IPS-NIHi11 (cell line): ENCODE data around the gene DOCK1.

Experiments used
- DNase-seq: peaks from one replicate; pipeline ENCODE4 v3.0.0; 2012; ENCODE audit warnings: mixed read lengths, low spot score

Gene DOCK1

DNA sequence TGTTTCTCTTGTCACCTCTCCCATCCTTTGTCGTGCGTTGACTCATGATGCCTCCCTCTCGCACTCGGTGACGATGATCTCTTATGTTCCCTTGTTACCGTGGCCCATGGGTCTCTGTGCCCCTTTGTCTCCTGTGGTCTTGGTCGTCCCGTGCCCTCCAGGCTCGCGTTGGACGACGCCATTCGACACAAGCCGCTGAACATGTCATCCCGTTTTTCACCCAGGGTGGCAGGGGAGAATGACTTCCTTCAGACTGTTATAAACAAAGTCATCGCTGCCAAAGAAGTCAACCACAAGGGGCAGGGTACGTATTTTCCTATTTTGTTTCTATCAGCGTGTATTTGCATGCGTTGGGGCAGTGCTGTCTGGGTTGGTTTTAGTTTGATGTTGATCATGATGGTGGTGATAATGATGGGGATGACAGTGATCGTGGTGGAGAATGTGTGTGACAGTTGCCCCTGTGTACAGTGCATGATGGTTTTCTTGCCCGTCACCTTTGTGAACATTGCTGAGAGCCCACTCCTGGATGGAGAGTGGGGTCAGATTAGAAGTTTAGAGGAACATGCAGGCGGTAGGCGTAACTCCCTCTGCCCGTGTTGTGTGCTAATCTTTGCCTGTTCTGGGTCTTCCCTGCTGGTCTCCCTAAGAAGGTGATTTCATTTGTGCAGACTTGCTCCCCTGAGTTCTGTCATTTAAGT lies 107.0 kb downstream of the DOCK1 start:
- no peak for DNase-seq

DNA sequence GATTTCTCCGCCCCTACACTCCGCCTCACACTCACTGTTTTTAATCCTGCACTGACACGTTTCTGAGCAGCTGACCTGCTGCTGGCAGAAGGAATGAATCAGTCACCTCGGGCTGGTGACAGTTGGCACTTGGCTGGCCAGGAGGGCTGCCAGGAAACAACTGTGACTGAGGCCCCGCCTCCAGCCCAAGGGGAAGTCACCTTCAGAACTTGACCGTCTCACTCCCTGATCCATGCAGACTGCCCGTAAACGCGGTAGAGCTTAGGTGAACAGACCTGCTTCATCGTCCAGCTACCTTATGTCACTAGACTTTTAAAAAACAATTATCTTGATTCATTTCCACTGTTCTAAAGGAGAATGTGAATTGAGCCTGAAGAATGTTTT lies 107.5 kb downstream of the DOCK1 start:
- peak; percentile 69 for DNase-seq

DNA sequence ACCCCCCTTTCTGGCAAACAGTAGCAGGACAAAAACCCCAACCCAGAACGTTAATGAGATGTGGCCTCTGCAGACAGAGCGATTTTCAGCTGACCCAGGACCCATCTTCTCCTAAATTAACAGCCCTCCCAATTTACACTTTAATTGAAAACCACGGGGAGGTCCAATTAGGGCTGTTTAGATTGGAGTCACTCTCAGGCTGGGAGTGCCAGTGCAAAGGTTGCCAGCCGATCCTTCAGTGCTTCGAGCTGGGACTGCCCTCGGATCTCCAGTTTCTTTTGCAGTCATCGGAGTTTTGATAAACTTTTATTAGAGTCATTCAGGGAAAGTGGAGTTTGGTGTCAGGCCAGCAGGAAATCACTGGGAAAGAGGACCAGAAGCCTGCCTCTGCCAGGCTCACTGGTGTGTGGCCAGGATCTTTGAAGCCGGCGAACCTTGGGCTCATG lies 108.0 kb downstream of the DOCK1 start:
- no peak for DNase-seq

DNA sequence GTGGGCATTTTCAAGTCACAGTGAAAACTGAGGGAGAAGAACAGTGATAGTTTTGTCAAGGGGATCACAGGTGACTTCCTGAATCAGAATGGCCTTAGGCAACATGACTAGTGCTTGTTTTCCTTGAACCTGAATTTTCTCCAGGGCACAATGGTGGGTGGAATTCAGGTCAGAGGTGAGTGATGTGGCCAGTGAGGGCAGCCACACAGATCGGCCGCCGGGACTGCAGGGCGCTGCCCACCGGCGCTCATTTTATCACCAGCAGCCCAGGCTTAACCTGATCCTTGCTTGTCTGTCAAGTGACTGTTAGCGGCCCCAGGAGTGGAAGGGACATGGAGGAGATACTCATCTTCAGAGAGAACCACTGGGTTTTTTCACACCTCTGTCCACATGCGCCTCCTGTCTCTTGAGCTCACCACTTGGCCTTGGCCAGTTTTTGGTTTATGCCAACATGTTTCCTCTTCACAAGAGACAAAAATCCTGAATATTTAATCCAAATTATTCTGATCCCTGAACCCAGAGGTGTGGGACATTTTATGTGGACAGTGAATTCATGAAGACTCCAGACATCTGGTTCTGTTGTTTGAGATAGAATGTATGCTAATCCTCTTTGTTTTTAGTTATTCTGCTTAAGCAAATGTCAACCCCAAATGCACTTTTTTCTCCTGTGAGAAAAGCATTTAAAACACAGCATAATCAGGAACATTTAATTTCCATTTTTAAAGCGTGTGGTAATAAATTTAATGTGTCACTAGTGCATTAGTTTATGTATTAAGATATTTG lies 108.7 kb downstream of the DOCK1 start:
- DNase-seq, result no peak

DNA sequence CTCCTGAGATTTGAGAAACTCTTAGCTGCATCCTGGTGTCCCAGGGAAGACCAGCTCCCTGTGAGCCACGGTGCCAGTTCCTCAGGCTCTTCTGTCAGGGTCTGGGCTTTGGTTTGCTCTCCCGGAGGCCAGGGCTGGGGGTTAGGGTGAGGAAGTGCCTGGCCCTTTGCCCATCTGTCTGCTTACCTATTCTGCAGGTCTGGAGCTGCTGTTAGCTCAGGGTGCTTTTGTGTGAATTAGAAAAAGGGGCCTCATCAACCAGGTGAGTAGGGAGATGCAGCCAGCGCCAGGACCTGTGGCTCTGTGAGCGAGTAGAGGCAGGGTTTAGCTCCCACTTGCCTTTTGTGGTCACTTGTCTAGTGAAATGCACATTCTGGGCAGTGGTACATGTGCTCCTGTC lies 109.4 kb downstream of the DOCK1 start:
- DNase-seq, result no peak

DNA sequence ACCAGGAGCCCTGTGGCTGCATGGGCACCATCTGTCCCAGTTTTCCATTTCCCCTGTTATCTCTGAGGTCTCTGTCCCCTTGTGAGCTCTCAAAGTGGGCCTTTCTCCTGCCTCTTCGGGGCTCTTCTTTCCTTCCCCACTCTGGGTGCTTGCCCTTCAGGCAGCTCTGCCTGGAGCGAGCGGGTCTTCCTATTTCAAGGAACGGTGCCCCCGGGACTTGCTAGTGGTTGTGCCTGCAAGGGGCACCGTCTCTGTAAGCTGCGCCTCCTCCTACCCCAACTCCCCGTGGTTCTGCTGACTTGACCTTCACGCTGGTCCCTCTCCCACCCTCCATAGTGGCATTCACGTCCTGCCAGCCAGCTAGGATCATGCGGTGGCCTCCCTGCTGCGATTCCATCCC lies 110.1 kb downstream of the DOCK1 start:
- DNase-seq, result no peak

DNA sequence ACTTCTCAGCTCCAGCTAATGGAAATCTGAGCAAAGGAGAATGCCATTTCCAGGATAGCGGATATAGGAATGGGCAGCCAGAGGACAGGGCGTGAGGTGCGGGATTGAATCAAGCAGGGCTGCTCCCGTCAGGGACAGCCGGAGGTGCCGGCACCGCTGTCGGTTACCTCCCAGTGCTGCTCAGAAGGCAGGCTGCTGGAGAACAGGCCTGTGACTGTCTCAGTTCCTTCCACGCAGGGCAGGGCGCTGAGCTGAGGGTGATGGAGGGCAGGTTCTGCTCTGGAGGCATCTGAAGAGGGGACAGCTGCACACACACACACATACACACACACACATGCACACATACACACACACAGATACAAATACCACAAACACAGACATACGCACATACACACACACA lies 111.1 kb downstream of the DOCK1 start:
- no peak for DNase-seq

DNA sequence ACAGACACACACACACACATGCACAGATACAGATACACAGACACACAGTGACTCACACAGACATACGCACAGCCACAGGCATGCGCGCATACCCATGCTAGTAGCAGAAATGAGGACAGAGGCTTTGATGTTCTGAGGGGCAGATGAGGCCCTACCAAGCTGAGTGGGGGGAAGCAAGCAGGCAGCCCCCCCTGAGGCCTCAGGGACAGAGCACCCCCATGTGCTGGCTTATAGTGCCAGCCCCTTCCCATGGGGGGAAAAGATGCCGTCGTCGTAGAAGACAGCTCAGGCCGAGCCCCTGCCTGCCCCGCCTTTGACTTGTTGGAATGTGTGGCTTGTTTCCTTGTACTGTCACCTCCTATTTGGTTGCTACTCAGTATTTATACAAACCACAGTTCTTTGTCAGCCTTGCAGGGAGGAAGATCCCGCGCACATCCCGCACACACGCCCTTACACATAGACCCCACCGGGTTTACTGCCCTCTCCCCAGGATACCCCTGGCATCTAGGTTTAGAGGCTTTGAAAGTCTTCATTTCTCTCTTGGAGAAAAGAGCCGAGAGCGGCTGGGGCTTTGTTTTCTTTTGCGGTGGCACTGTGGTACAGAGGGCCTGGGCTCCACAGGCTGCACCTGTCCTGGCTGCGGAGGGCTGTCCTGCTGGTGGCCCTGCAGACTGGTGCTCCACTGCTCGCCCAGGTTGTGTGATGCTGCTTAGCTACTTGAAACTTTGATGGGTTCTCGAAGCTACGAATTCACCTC lies 112.5 kb downstream of the DOCK1 start:
- DNase-seq, result no peak

DNA sequence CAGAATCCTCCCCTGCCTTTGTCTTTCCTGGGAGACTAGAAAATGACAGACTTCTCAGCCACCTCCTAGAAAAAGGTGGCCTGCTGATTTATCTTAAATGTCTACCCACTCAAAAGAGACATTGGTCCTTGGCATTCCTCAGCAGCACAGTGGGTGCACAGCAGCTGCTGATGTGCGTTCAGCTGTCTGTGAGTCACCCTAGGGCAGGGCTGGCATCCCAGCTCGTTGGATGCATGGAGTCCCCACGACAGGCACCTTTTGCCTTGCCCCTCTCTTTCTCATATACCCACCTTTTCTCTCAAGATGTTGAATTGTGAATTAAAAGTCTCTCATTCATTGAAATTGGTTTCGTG lies 113.0 kb downstream of the DOCK1 start:
- no peak for DNase-seq

DNA sequence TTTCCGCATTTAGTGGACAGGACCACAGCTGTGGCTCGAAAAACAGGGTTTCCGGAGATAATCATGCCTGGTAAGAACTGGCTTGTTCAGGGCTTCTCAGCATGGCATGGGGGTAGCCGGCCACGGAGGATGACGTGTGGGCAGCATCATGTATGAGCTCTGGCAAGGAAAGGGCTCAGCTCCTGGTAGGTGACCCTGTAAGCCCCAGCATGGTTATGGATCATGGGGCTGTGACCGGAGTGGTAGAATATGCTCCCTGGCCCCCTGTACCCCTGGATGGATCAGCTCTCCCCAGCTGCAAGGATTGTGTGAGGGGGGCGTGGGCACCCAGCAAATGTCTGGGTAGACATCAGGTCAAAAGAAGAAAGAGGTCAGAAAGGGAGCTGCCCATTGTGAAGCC lies 113.5 kb downstream of the DOCK1 start:
- DNase-seq, result no peak

DNA sequence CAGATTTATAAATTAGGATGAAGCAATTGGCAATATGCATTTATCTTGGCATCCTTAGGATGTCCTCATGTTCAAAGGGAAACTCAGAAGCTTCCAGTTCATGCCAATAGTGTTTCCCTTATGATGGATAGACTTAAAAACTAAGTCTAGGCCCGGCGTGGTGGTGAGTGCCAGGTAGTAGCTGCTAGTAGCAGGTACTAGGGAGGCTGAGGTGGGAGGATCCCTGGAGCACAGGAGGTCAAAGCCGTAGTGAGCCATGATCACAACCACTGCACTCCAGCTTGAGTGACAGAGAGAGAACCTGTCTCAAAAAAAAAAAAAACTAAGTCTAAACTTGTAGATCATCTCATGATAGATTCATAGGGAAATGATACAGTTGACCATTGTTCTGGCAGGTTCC lies 115.0 kb downstream of the DOCK1 start:
- DNase-seq, result no peak

DNA sequence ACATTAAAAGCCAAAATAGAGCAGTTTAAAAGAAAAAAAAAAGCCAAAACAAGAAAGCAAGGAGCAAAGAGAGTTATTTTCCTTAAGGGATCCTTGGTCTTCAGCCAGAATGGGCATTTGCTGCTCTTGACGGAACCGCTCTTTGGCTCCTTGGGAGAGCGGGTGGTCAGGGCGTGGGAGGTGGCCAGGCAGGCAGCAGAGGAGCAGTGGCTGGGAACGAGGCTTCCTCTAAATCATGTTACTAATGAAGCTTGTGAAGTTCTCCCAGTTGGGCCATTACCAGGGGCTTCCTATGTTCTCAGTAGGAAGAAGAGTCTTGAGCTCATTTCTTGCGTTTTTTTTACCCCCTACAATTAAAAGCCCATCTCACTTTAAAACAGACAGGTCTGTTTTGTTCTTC lies 116.6 kb downstream of the DOCK1 start:
- no peak for DNase-seq

DNA sequence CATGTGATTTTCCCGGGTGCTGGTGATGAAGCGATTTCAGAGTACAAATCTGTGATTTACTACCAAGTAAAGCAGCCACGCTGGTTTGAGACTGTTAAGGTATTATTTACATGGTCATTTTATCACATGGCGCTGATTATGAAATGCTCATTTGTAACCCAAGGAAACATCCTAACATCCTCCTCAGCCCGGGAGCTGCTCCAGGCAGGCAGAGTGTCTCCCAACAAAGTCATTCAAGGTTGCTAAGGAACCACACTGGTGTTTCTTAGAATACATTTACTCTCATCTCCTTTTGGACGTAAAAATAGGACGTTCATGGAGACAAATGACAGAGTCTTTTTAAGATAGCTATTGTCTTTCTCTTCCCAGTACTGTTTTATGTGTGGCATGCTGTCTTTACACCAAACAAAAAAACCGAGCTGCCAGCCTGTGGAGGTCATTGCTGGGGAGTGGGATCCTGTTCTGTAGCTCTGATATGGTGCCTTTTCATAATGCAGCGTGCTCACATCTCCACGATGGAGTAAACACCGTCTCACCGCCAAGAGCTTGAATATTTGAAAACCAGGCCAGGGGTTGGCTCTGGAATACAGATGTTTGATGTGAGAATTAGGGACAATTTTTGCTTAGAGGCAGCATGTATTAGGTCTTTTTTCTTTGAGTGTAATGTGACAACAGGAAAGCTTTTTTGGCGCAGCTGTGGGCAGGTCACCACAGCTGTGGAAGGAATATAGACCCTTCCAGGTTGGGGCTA lies 119.6 kb downstream of the DOCK1 start:
- DNase-seq, result no peak

DNA sequence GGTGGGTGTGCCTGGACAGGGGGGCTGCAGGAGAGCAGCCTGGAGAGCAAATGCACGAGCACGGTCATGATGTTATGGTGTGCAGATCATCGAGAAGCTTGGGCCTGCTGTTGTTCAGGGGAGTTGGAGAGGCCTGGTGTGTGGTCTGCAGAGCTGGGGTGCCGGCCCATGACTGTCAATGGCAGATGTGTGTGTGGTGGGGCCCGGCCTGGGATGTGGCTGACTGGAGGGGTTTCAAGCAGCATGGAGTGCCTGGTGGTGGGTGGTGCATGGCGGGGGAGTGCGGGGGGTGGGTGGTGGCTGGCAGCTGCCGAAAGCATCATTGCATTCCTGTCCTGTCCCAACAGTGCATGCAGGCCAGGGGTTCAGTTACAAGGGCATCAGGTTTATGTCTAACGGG lies 122.6 kb downstream of the DOCK1 start:
- DNase-seq, result no peak

DNA sequence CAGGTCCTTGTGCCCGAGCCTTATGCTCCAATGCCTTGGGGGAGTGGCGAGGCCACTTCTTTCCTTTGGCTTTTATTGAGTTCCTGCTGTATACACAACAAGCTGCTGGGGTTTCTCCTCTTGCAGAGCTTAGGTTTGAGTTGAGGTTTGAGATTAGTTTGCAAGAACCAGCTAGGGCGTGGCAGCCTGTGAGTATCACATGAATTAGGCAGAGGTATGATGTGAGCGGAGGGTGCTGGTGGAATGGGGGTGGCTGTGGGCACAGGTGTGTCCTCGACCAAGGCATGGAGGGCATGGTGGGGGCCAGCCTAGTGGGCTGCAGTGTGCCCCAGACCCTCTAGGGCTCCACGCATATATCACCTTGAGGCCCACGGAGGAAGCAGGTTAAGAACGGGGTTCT lies 123.3 kb downstream of the DOCK1 start:
- no peak for DNase-seq

DNA sequence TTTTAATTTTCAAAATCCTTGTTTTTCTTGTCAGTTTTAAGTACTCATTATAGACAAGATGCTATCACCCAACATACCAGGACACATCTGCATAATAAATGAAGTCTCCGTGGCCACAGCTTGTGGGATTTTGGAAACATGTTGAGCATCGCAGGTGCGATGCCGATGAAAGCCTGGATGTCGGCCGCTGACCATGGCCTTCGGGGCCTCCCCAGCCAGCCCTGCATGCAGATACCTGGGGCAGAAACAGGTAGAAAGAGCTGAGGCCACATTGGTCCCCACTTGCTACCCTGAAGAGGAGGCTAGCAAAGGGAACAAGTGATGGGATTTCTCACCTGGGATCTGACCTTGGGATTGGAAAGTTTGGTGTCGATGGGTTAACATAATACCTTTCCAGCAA lies 123.8 kb downstream of the DOCK1 start:
- no peak for DNase-seq

DNA sequence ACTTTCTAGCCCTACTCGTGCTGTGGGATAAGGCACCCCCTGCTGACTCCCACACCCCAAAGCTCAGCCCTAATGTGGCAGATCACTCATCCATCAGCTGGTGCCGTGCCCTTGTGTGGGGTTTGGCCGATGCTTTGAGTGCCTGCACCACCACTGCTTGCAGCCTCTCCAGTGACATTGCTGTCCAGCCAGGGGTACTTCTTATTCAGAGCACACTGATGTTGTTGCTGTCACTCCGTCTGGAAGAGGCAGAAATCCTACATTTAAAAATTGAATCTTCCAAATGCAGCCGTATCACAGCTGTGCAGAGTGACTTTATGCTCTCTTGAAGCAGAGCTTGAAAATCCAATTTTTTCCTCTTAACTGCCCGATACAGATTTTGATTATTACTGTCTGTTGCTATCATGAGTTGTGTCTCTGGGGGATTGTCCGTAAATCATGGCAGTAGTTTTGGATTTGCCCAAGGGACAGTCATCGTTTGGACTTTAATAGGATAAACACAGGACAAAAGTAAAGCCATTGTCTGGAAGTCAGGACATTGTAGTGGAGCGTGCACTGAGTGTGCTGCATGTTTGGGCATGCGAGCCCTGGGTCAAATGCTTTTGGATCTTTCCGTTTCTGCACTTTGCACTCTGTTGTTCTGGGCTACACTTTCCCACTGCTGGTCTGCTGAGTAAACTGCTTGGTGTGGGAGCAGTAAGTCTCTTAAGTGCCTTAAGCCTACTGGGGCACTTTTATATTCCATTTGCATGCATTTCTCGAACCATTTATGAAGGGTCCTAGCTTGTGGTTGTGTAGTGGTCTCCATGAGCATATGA lies 128.2 kb downstream of the DOCK1 start:
- no peak for DNase-seq

DNA sequence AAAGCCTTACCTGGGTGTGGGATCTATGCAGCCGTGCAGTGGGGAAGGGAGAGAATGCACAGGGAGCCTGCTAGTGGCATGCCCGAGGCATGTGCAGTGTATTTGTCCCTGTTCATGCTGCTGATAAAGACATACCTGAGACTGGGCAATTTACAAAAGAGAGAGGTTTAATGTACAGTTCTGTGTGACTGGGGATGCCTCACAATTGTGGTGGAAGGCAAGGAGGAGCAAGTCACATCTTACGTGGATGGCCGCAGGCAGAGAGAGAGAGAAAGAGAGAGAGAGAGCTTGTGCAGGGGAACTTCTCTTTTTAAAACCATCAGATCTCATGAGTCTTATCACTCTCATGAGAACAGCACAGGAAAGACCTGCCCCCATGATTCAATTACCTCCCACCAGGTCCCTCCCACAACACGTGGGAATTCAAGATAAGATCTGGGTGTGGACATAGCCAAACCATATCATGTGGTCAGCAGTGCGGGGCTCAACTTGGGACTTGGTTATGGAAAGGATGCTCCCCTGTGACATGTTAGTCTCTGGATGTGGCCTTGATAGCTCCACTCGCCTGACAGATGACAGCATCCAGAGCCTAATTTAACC lies 128.9 kb downstream of the DOCK1 start:
- no peak for DNase-seq

DNA sequence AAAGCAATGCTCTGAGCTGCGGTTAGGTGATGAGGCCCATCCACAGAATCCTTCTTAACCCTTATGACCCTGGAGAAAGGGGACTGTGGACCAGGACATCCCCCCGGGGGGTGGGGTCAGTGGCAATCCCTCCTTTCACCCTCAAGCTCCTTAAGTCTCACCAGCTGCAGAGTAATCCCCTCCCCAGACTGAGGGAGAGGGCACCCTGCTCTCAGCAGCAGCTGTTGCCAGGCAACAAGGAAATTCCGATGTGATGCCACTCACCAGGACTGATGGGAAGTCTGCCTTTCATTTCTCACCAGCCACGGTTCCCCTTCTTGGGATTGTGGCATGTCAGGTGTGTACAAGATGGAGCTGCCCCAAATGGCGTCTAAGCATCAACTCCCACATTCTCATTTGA lies 129.6 kb downstream of the DOCK1 start:
- no peak for DNase-seq

DNA sequence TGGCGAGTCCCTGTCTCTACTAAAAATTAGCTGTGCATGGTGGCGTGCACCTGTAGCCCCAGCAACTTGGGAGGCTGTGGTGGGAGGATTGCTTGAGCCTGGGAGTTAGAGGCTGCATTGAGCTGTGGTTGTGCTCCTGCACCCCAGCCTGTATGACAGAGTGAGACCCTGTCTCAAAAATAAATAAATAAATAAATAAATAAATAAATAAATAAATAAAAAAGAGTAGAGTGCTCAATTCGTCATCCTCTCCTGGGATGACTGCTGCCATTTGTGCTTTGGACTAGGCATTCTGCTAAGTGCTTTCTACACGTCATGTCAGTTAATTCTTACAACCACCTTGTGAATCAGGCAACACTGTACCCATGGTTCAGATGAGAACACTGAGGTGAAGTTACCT lies 130.6 kb downstream of the DOCK1 start:
- DNase-seq, result no peak

DNA sequence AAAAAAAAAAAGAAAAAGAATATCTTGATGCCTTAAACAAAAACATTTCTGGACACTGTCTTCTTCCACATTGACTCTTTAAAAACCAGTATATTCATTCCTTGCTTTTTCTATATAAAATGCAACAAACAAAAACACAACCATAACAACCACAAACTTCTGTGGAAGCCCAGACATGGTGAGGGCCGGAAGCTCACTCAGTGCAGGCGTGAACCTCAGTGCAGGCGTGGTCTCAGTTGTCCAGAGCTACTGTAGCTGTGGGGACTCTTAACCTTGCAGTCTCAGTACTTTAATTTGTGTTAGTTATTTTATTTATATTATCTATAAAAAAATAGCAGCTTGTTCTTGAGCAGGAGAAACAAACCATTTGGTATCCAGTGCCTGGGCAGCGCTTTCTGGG lies 131.8 kb downstream of the DOCK1 start:
- DNase-seq, result no peak
